HEK293 (cell line): ENCODE data around the gene SDF2.

Experiments used
- BCL11A ChIP-seq: fragments of 450-650 bp; formaldehyde crosslinking; IDR thresholded peaks from 2 replicates; pipeline ENCODE4 v1.5.1; 2016; ENCODE audit warnings: low read depth, missing biosample characterization, missing genetic modification characterization
- SP2 ChIP-seq: fragments of 450-650 bp; formaldehyde crosslinking; IDR thresholded peaks from 2 replicates; pipeline ENCODE4 v1.5.1; 2016; ENCODE audit warnings: missing biosample characterization, missing genetic modification characterization
- TCF7L2 ChIP-seq: IDR thresholded peaks from 2 replicates; pipeline ENCODE4 v1.6.1; 2011; ENCODE audit warnings: low read depth, mild to moderate bottlenecking, inconsistent platforms, low read length, moderate library complexity, borderline replicate concordance
- ZBTB17 ChIP-seq: fragments of 450-650 bp; formaldehyde crosslinking; IDR thresholded peaks from 2 replicates; pipeline ENCODE4 v1.5.1; 2016; ENCODE audit warnings: missing biosample characterization, missing genetic modification characterization
- TF ChIP-seq, protein P1 (sequence below): fragments of 450-650 bp; formaldehyde crosslinking; IDR thresholded peaks from 2 replicates; pipeline ENCODE4 v1.5.1; 2017; ENCODE audit warnings: missing biosample characterization, missing genetic modification characterization
- TF ChIP-seq, protein P2 (sequence below): fragments of 450-650 bp; formaldehyde crosslinking; IDR thresholded peaks from 2 replicates; pipeline ENCODE4 v1.5.1; 2016; ENCODE audit warnings: missing biosample characterization, missing genetic modification characterization

DNA sequence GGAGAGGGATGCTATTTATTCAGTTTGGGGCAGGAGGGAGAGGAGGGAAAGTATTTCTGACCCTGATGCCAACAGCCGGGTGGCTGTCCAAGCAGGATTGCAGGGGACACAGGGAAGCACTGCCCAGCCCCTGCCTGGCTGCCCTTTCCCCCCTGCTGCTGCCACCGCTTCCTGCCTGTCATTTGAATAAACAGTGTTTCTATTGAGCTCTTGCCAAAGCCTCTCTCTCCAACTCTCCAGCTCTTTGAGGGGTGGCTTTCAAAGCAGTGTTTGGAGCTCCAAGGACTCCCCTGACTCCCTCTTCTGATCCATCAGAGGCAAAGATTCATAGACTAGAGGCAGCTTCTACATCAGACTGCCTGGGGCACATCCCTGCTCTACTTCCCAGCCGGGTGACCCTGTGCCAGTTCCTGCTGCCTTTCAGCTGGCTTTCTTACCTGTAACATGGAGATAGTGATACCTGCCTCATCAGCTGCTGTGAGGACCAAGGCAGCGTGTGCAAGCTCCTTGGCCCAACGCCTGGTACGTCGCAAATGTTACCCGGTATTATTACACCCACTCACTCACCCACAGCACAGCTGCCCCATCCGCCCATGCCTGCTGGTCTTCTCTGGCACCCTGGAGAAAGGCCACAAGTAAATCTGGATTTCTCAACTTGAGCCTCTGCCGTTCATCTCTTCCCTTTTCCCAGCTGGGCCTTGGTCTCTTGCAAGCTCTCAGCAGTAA, 40.5 kb upstream of the SDF2 start:
- TF ChIP-seq, protein P1, sequence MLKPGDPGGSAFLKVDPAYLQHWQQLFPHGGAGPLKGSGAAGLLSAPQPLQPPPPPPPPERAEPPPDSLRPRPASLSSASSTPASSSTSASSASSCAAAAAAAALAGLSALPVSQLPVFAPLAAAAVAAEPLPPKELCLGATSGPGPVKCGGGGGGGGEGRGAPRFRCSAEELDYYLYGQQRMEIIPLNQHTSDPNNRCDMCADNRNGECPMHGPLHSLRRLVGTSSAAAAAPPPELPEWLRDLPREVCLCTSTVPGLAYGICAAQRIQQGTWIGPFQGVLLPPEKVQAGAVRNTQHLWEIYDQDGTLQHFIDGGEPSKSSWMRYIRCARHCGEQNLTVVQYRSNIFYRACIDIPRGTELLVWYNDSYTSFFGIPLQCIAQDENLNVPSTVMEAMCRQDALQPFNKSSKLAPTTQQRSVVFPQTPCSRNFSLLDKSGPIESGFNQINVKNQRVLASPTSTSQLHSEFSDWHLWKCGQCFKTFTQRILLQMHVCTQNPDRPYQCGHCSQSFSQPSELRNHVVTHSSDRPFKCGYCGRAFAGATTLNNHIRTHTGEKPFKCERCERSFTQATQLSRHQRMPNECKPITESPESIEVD: no peak
- TF ChIP-seq SP2: no peak
- TF ChIP-seq, protein P2, sequence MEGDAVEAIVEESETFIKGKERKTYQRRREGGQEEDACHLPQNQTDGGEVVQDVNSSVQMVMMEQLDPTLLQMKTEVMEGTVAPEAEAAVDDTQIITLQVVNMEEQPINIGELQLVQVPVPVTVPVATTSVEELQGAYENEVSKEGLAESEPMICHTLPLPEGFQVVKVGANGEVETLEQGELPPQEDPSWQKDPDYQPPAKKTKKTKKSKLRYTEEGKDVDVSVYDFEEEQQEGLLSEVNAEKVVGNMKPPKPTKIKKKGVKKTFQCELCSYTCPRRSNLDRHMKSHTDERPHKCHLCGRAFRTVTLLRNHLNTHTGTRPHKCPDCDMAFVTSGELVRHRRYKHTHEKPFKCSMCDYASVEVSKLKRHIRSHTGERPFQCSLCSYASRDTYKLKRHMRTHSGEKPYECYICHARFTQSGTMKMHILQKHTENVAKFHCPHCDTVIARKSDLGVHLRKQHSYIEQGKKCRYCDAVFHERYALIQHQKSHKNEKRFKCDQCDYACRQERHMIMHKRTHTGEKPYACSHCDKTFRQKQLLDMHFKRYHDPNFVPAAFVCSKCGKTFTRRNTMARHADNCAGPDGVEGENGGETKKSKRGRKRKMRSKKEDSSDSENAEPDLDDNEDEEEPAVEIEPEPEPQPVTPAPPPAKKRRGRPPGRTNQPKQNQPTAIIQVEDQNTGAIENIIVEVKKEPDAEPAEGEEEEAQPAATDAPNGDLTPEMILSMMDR (tag by site-specific recombination): no peak
- TF ChIP-seq ZBTB17 (tag by site-specific recombination): no peak
- TF ChIP-seq TCF7L2: no peak
- no peak for TF ChIP-seq BCL11A (tag by site-specific recombination)
